AG10803 (cell line): Measurements from ENCODE around the gene RNU1-2.
"Not testable (repeated sequence)": the region's sequence is repeated elsewhere in the genome, so short reads cannot be mapped to it uniquely, and the experiment has no call there.

Experiments used
- DNase-seq: peaks from one replicate; pipeline ENCODE4 v3.0.0; 2010; ENCODE audit warnings: low read depth
- H3K4me3 ChIP-seq: 2 replicates; pipeline ENCODE4 v1.5.1; 2011; ENCODE audit warnings: mild to moderate bottlenecking, low read length, control low read depth
- TF ChIP-seq, protein P1 (sequence below): conservative IDR thresholded peaks from 2 replicates; pipeline ENCODE4 v1.5.1; 2011; ENCODE audit warnings: mild to moderate bottlenecking, low read length, control low read depth, inconsistent platforms

RNU1-2 gene

DNA sequence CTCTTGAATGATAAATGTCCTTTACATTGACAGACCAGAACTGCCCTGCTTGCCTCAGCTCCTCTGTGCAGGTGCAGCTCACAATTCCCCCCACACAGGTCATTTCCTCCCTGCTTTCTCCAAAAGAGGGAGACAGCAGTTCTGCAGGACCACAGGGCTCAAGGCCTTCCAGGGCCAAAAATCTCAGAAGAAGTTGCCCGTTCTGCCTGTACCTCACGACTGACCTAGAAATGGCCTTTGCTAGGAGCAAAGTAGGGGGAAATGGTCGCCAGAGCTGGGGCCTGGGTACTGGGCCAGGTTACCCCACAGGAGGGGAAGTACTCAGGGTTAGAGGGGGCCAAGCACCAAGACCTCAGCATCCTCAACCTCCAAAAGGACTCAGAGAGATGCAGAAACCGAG lies 11.1 kb downstream of the RNU1-2 start:
- TF ChIP-seq, protein P1, sequence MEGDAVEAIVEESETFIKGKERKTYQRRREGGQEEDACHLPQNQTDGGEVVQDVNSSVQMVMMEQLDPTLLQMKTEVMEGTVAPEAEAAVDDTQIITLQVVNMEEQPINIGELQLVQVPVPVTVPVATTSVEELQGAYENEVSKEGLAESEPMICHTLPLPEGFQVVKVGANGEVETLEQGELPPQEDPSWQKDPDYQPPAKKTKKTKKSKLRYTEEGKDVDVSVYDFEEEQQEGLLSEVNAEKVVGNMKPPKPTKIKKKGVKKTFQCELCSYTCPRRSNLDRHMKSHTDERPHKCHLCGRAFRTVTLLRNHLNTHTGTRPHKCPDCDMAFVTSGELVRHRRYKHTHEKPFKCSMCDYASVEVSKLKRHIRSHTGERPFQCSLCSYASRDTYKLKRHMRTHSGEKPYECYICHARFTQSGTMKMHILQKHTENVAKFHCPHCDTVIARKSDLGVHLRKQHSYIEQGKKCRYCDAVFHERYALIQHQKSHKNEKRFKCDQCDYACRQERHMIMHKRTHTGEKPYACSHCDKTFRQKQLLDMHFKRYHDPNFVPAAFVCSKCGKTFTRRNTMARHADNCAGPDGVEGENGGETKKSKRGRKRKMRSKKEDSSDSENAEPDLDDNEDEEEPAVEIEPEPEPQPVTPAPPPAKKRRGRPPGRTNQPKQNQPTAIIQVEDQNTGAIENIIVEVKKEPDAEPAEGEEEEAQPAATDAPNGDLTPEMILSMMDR, result no peak
- no peak overlapping the region for H3K4me3 ChIP-seq
- no peak for DNase-seq

DNA sequence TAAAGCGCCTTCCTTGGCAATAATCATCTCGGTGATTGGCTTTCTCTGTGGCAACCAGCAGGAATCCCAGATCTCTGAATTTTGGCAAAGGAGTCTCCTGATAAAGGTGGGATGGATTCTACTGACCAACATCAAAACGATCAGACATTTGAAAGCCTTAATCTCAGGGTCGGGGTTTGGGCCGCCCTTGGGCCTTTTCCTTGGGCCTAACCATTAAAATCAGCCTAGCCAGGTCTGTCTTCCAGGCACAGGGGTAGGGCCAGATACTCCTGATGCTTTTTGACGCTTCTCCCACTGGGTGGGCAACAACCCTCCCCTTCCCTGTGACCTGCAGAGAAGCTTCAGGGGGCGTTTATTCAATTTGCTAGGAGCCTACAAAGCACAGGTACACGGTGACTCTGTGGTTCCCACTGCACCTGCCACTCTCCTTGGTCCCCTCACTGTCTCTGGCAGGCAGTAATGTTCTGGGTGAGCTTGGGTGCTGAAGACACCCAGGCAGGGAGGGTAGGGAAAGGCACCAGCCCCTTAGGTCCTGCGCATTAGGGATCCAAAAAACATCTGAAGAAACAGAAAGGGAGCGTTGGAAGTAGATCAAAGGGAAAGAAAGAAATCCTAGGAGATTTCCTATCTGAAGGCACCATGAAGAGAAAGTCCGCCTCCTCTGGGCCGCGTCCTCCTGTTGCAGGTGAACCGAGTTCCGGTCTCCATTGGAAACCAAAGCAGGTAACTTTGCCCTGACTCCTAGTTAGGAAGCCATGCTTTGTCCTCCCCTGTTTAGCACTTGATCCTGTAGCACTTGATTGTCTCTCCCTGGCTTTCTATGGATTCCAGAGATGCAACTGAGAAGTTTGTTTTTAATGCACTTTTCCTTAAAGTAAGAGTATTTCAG lies 12.3 kb downstream of the RNU1-2 start:
- DNase-seq, result no peak
- no peak overlapping the region for H3K4me3 ChIP-seq
- TF ChIP-seq, protein P1, result no peak

DNA sequence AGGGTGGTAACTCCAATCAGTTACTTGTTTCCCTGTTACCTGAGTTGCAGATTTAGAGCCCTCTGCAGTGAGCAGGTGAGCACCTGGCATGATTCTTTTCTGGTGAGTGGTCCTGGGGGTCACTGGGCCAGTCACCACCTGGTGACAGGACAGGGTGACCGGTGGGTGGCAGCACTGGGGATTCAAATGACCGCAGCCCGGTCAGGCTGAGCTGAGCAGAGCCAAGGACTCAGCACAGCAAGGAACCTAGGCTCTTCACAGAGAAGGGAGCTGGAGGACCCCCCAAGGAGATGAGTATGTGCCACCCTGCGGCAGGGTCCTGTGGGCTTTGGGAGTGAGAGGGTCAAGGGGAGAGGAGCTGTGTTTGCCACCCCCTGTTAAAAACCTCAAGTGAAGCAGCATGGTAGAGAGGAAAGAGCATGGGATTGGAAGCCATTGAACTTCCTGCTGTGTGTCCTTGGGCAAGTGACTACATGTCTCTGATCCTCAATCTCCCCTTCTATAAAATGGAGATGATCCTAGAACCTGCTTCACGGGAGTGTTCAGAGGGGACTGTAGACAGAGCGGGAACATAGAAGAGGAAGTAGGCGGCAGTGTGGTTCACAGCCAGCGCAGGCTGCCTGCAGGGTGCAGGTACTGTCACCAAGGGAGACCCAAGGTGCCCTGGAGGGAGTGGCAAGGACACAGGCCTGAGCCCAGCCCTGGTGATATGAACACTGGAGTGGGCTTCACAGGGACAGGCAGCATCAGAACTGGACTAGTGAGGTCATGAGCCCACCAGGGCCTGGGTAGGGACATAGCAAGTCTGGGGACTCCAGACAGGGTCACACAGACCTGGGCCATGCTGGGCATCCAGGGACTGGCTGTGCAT lies 16.3 kb downstream of the RNU1-2 start:
- DNase-seq, H3K4me3 ChIP-seq: not testable (repeated sequence)

DNA sequence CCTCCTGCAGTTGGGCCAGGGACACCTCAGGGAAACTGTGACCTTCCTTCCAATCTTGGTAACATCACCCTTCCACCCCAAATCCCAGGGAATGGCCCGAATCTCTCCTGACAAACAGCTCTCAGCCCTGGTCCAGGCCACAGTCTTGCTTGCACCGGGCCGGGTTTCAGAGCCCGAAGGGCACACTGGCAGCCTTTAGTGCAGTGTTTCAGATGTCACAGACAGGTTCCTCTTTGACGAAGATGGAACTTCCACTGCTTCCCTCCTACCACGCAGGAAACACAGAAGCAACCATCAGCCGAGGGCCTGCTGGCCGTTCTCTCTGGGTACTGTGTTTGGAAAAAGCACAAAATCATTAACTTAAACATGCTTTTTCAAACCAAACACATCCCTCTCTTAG lies 17.0 kb downstream of the RNU1-2 start:
- H3K4me3 ChIP-seq, DNase-seq: not testable (repeated sequence)

DNA sequence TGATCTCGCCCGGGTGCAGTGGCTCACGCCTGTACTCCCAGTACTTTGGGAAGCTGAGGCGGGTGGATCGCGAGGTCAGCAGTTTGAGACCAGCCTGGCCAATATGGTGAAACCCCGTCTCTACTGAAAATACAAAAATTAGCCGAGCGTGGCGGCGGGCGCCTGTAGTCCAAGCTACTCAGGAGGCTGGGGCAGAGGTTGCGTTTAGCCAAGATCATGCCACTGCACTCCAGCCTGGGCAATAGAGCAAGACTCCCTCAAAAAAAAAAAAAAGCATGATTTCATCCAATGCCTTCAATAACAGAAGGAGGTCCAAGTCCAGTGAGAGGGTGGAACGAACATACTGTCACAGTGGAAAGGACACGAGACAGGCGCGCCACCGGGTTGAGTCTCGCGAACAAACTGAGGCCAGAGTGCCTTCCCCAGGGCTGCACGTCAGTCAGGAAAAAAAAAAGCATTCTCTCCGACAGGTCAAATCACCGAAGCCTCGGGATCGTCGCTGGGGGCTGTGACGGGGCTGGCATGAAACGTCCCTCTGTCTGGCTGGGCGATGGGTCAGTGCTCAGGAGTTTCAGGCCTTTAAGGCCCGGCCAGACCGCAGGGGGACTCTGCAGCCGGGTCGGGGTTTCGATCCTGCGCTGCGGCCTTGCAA lies 17.5 kb downstream of the RNU1-2 start:
- TF ChIP-seq, protein P1, result no peak
- H3K4me3 ChIP-seq, result peak overlapping the region; percentile 75
- DNase-seq, result no peak

DNA sequence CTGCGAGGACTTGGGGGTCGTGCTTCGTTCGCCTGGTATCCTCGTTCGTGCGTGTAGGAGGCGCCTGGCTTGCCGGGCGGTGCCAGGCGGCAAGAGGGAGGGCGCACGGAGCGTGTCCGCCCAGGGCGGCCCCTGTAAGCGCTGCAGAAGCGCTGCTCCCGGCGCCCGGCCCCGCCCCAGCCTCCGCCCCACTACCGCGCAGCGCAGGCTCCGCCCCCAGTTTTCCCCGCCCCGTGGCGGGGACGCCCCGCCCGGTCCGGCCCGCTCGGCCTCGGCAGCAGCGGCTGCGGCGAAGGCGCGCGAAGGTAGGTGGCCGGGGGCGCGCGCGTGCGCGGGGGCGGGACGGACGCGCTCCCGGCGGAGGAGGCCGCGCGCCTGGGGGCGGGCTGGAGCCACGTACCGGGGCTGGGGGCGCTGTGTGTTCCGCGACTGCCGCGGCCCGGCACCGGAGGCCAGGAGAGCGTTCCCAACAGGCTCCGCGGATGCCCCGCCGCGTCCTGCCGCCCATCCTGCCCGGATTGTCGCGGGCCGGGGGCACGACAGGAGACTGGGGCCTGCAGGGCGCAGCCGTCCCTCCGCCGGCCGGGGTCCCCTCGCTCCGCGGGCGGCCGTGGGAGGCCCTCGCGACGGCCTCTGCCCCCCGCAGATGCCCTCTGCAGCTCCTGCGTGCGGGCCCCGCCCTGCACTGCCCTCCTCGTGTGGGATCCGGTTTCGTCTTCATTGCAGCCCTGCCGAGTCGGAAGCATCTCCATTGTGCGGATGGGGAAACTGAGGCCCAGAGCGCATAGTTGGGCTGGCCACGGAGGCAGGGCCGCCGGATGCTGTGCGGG lies 18.3 kb downstream of the RNU1-2 start:
- peak; percentile 95 for DNase-seq
- peak overlapping the region; percentile 75 for H3K4me3 ChIP-seq
- TF ChIP-seq, protein P1, result 0 out of 2 replicates have a peak, but pooled peaks have one; percentile 1

DNA sequence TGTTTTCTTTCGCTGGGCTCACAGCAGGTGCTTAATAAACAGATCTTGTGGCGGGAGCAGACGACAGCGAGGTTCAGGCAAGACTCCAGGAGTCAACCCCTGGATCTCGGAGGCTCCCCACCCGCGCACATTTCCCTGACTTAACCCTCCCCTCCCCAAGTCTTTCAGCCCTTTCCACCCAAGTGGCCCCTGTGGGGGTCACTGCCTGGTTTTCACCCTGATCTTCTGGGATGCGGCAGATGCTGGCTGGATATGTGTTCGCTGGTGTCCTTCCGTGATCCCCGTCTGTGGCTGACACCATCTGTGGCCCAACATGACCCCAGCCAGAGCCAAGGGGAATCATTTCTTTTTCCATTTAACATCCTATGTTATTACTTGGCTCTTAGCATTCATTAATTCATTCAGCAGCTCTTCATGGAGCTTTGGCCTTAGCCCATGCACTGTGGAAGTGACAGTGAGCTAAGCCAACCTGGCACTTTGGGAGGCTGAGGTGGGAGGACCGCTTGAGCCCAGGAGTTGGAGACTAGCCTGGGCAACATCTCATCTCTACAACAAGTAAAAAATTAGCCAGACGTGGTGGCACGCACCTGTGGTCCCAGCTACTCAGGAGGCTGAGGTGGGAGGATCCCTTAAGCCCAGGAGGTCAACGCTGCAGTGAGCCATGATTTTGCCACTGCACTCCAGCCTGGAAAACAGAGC lies 19.3 kb downstream of the RNU1-2 start:
- DNase-seq, result not testable (repeated sequence)
- H3K4me3 ChIP-seq, result peak overlapping the region; percentile 73
